Measurements from ENCODE around the gene TENT5C.
A peak's percentile ranks its signal among the peaks of the same experiment; 100 is the strongest.

The TENT5C gene

GRCh38 chr1:117628343-117628742 lies 22.5 kb downstream of the TENT5C start:
- no peak overlapping the region for H3K4me3 Mint-ChIP-seq
- H3K36me3 Mint-ChIP-seq = peaks cover 60% of the 10 kb centered on the region
- H3K4me1 Mint-ChIP-seq = peaks cover 79% of the 10 kb centered on the region

DNA sequence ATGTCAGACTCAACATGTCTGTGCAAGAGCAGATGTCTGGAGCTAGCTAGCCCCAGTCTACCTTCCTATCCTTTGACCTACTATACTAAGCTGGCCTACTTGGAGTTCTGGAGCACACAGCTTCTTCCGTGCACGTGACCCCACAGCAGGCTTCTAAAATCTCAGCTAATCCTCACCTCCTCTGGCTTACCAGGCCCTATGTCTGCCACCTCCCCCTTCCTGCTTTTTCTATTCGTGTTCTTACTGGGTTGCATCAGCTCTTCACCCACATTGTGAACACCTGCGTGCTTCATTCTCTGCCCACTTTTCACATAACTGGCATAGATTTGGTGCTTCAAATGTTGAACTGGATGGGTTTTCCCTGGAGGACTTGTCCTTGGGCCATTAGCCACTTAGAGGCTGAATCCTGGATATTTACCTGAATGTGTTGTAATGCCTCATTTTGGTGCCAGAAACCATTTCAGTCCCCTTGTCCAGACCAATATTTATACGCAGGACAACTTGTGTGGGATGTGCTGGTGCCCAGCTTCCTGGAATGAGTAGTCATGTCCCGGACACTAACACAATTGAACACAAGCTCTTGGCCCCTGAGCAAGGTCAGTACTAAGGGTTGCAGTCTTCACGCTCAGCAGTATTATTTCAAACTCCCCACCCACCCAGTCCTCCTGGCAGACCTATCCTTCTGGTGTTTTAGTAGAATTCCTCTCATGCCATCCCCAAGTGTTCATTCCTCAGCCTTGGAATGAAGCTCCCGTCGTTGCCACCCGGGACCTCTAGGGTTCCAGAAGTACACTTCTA lies 24.0 kb downstream of the TENT5C start:
- H3K4me1 Mint-ChIP-seq = peaks cover 73% of the 10 kb centered on the region
- no peak overlapping the region for H3K27ac Mint-ChIP-seq
- no peak overlapping the region for H3K4me3 Mint-ChIP-seq
- H3K36me3 Mint-ChIP-seq = peaks cover 45% of the 10 kb centered on the region
- H3K9me3 Mint-ChIP-seq = no peaks in the 10 kb centered on the region
- ATAC-seq (no peak), DNase-seq (ENCODE audit: low spot score in 2 of 2) (no peak)

More at GRCh38 chr1:117628343-117628742, 22.5 kb downstream of the TENT5C start:
- H3K9me3 Mint-ChIP-seq = no peaks in the 10 kb centered on the region
- ATAC-seq (no peak), DNase-seq (ENCODE audit: low spot score in 2 of 2) (no peak)
- H3K27ac Mint-ChIP-seq = no peak overlapping the region

DNA sequence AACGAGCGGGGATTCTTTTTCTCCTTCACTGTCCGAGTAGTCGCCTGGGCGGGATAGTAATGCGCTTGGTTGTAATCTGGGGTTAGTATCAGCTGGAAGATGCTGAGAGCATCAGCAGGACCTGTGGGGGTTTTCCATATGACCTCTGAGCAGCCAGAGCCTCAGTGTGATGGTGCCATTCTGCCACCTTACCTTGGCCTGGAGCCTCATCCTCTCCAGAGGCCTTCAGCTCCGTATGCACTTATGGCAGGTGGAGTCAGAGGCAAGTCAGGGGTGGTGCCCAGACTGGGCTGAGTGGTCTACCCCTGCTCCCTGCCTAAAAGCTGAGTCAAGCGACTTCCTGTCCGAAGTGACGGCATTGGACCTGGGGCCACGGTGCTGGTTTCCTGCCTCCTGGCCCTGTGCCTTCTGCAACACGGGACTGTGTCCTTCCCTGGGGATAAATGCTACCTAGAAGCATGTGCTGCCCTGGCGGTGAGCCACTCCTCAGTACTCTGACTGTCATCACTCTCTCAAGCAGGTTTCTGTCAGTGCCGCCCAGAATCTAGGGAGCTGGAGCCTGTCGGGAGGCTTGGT lies 24.7 kb downstream of the TENT5C start:
- H3K36me3 Mint-ChIP-seq = peaks cover 38% of the 10 kb centered on the region
- no peaks in the 10 kb centered on the region for H3K9me3 Mint-ChIP-seq
- H3K4me1 Mint-ChIP-seq = peaks cover 72% of the 10 kb centered on the region
- H3K27ac Mint-ChIP-seq = no peak overlapping the region
- H3K4me3 Mint-ChIP-seq = no peak overlapping the region
- DNase-seq (ENCODE audit: low spot score in 2 of 2) (no peak), ATAC-seq (no peak)

GRCh38 chr1:117631359-117632160 lies 25.7 kb downstream of the TENT5C start:
- H3K36me3 Mint-ChIP-seq = peaks cover 28% of the 10 kb centered on the region
- ATAC-seq = peak; percentile 34
- H3K27ac Mint-ChIP-seq = no peak overlapping the region
- DNase-seq (ENCODE audit: low spot score in 2 of 2) = no peak
- H3K9me3 Mint-ChIP-seq = no peaks in the 10 kb centered on the region
- H3K4me1 Mint-ChIP-seq = peaks cover 77% of the 10 kb centered on the region
- no peak overlapping the region for H3K4me3 Mint-ChIP-seq

- H3K27ac Mint-ChIP-seq = no peak overlapping the region
- H3K9me3 Mint-ChIP-seq = no peaks in the 10 kb centered on the region
- H3K4me3 Mint-ChIP-seq = no peak overlapping the region
- DNase-seq (ENCODE audit: low spot score in 2 of 2) = no peak
- H3K4me1 Mint-ChIP-seq = peaks cover 75% of the 10 kb centered on the region
- ATAC-seq = no peak
- H3K36me3 Mint-ChIP-seq = peaks cover 19% of the 10 kb centered on the region
Measured at GRCh38 chr1:117632269-117633067, 26.6 kb downstream of the TENT5C start.

GRCh38 chr1:117633068-117633345 lies 27.2 kb downstream of the TENT5C start:
- DNase-seq (ENCODE audit: low spot score in 2 of 2) (no peak), ATAC-seq (no peak)
- Mint-ChIP-seq H3K4me3 (no peak overlapping the region), H3K4me1 (peaks cover 75% of the 10 kb centered on the region), H3K36me3 (peaks cover 13% of the 10 kb centered on the region), H3K27ac (no peak overlapping the region), H3K9me3 (no peaks in the 10 kb centered on the region)

DNA sequence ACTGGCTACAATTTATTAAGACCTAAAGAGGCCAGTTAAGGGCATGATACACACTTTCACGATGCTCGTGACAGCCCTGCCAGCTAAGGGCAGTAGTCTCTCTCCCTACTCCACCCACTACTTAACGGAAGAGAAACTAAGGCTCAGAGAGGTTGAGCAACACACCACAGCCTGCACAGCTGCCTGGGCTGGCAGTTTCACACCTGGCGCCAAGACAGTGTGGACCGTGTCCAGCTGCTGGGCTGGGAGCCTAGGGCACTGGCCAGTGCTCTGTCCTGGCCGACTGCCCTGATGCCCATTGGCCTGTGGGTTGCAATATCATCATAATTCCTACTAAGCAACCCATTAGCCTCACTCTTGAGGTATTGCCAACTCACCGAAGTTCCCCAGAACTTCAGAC lies 27.6 kb downstream of the TENT5C start:
- H3K4me1 Mint-ChIP-seq = peaks cover 75% of the 10 kb centered on the region
- peak; percentile 54 for ATAC-seq
- DNase-seq (ENCODE audit: low spot score in 2 of 2) = no peak
- H3K27ac Mint-ChIP-seq = no peak overlapping the region
- peaks cover 11% of the 10 kb centered on the region for H3K36me3 Mint-ChIP-seq
- no peaks in the 10 kb centered on the region for H3K9me3 Mint-ChIP-seq
- H3K4me3 Mint-ChIP-seq = no peak overlapping the region

DNA sequence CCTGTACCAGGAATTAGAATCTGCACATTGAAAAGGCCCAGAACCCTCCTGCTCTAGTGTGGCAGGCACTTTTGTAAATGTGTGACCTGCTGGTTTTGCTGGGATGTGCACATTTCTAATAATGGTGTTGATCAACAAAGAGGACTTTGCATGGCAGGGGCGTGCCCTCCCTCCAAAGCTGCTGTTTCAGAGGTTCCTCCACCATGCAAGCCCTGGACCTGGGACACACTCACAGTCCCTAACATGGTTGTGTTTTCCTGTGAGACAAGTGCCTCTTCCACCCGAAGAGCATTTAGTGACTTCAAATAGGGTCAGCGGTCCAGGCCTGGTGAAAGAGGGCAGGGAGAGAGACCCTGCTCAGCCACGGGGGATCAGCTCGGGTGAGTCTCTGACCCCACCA lies 28.1 kb downstream of the TENT5C start:
- no peak overlapping the region for H3K4me3 Mint-ChIP-seq
- H3K36me3 Mint-ChIP-seq = peaks cover 6% of the 10 kb centered on the region
- H3K9me3 Mint-ChIP-seq = no peaks in the 10 kb centered on the region
- ATAC-seq (no peak), DNase-seq (ENCODE audit: low spot score in 2 of 2) (no peak)
- H3K4me1 Mint-ChIP-seq = peaks cover 71% of the 10 kb centered on the region
- no peak overlapping the region for H3K27ac Mint-ChIP-seq

DNA sequence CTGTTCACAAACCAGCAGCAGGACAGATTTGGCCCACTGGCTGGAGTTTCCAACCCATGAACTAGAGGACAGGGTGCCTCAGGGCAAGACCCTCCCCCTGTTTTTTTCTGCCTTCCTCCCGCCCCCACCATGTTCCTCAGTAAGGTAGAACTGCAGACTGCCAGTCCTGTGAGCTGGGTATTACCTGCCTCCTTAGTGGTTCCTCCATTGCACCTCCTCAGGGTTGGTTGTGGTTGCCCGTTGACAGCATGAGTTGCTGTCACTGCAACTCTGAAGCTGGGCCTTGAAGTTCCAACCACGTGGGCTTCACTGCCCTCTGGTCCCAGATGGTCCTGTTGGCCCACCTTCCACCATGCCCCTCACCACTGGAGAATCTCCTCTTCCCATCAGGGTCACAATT lies 28.8 kb downstream of the TENT5C start:
- Mint-ChIP-seq H3K36me3 (no peaks in the 10 kb centered on the region), H3K4me3 (no peak overlapping the region), H3K9me3 (no peaks in the 10 kb centered on the region), H3K27ac (no peak overlapping the region), H3K4me1 (peaks cover 64% of the 10 kb centered on the region)
- ATAC-seq = no peak
- no peak for DNase-seq (ENCODE audit: low spot score in 2 of 2)

DNA sequence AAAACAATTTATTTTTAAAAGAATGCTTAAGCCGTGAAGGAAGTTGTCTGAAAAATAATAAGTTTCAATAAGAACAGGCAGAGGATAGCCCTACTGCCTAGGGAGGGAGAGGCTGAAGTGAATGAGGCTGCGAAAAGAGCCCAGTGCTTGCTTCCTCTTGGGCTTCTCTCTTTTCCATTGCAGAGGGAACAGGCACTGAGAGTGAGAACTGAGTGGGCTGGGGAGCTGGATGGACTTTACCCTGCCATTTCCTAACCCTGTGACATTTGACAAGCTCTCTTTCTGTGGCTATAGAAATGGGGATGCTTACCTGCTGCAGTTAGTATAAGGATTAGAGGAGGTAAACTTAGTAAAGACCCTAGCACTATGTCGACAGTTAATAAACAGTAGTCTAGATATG lies 30.0 kb downstream of the TENT5C start:
- Mint-ChIP-seq H3K27ac (peak overlapping the region; percentile 72), H3K9me3 (no peaks in the 10 kb centered on the region), H3K4me1 (peaks cover 53% of the 10 kb centered on the region), H3K4me3 (no peak overlapping the region), H3K36me3 (no peaks in the 10 kb centered on the region)
- DNase-seq (ENCODE audit: low spot score in 2 of 2) (no peak), ATAC-seq (no peak)

- Mint-ChIP-seq H3K27ac (peak overlapping the region; percentile 72), H3K36me3 (no peaks in the 10 kb centered on the region)
Measured at GRCh38 chr1:117636637-117637425, 31.0 kb downstream of the TENT5C start.

GRCh38 chr1:117638141-117638540 lies 32.3 kb downstream of the TENT5C start:
- ATAC-seq = no peak
- H3K36me3 Mint-ChIP-seq = no peaks in the 10 kb centered on the region
- H3K4me3 Mint-ChIP-seq = no peak overlapping the region
- peaks cover 35% of the 10 kb centered on the region for H3K4me1 Mint-ChIP-seq
- H3K27ac Mint-ChIP-seq = peak overlapping the region; percentile 51
- DNase-seq (ENCODE audit: low spot score in 2 of 2) = no peak
- H3K9me3 Mint-ChIP-seq = no peaks in the 10 kb centered on the region

More at GRCh38 chr1:117636637-117637425, 31.0 kb downstream of the TENT5C start:
- no peaks in the 10 kb centered on the region for H3K9me3 Mint-ChIP-seq
- no peak overlapping the region for H3K4me3 Mint-ChIP-seq
- ATAC-seq (no peak), DNase-seq (ENCODE audit: low spot score in 2 of 2) (no peak)
- H3K4me1 Mint-ChIP-seq = peaks cover 48% of the 10 kb centered on the region

GRCh38 chr1:117638759-117639158 lies 32.9 kb downstream of the TENT5C start:
- ATAC-seq = no peak
- Mint-ChIP-seq H3K36me3 (no peaks in the 10 kb centered on the region), H3K27ac (peak overlapping the region; percentile 51), H3K9me3 (no peaks in the 10 kb centered on the region), H3K4me3 (no peak overlapping the region), H3K4me1 (peaks cover 29% of the 10 kb centered on the region)
- no peak for DNase-seq (ENCODE audit: low spot score in 2 of 2)

DNA sequence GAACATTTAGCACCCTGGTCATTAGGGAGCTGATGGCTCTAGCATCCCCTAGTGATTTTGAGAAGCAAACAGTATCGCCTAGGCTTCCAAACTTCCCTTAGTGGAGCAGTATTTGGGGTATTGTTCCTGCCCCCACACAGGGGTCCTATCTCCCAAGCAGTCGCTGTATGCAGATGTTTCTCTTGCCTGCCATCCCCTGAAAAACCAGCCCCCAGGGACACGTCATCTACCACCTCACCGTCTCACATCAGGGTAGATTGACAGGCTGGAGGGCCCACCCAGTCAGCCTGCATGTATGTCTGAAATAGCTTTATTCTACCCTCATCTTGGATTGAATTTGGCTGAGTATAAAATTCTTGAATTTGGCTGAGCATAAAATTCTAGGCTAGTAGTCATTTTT lies 33.9 kb downstream of the TENT5C start:
- DNase-seq (ENCODE audit: low spot score in 2 of 2) (no peak), ATAC-seq (no peak)
- no peaks in the 10 kb centered on the region for H3K9me3 Mint-ChIP-seq
- no peak overlapping the region for H3K4me3 Mint-ChIP-seq
- peaks cover 33% of the 10 kb centered on the region for H3K4me1 Mint-ChIP-seq
- H3K36me3 Mint-ChIP-seq = no peaks in the 10 kb centered on the region
- no peak overlapping the region for H3K27ac Mint-ChIP-seq
